GM12878 (cell line): ENCODE data around the gene PADI3.

Source experiments
- CTCF ChIP-seq, 3 experiments: IDR thresholded peaks in 2 of 3; conservative IDR thresholded peaks in 1 of 3; 2 replicates each; pipeline ENCODE4 v1.5.1; 2011; ENCODE audit warnings: low read depth in 3 of 3, low read length in 3 of 3, mild to moderate bottlenecking in 3 of 3, control low read depth in 2 of 3, moderate library complexity in 2 of 3, inconsistent platforms in 1 of 3, mixed read lengths in 1 of 3; ENCODE audit not compliant: control insufficient read depth in 2 of 3, insufficient read depth in 1 of 3; ENCODE audit errors: extremely low read depth in 1 of 3
- PML ChIP-seq: IDR thresholded peaks from 2 replicates; pipeline ENCODE4 v1.6.1; 2012; ENCODE audit warnings: low read length, inconsistent platforms
- TBL1XR1 ChIP-seq: IDR thresholded peaks from 2 replicates; pipeline ENCODE4 v1.6.1; 2012; ENCODE audit warnings: low read depth, low read length, improper control_type of control experiment
- TCF7 ChIP-seq: IDR thresholded peaks from 2 replicates; pipeline ENCODE4 v1.6.1; 2014; ENCODE audit warnings: antibody characterized with exemption, borderline replicate concordance
- ZBTB40 ChIP-seq: fragments of 450-650 bp; IDR thresholded peaks from 2 replicates; pipeline ENCODE4 v1.6.1; 2016; ENCODE audit warnings: mild to moderate bottlenecking, moderate library complexity, borderline replicate concordance

- TF ChIP-seq CTCF (IDR thresholded peaks at IDR 0.05 in 2 of 3, conservative IDR thresholded peaks at IDR 0.05 in 1 of 3; ENCODE audit: control insufficient read depth in 2 of 3, extremely low read depth in 1 of 3, insufficient read depth in 1 of 3, low read depth in 3 of 3, low read length in 3 of 3), result no peak
- no peak for TF ChIP-seq ZBTB40
- no peak for TF ChIP-seq PML
- no peak for TF ChIP-seq TBL1XR1
- no peak for TF ChIP-seq TCF7
These were observed 80.0 kb downstream of the PADI3 start for GRCh38 chr1:17328855-17329254.
